OCI-M1 (cell line): ENCODE measurements around the gene CASP1.
"Not testable (repeated sequence)": the region's sequence is repeated elsewhere in the genome, so short reads cannot be mapped to it uniquely, and the experiment has no call there.

ENCODE experiments used
- DNase-seq: peaks from one replicate; lab custom pipeline; 2025; lab: John Stamatoyannopoulos, UW

Gene CASP1

GRCh38 chr11:105034813-105035620 is at the start of gene CASP1:
Gene CASP1 (minus strand): TSS chr11:105035144. CDS start chr11:105035113, 31 bp downstream.
- peak; percentile 48 for DNase-seq

- DNase-seq, result no peak
Measured at GRCh38 chr11:105081412-105082150, 46.6 kb upstream of the CASP1 start.

DNA sequence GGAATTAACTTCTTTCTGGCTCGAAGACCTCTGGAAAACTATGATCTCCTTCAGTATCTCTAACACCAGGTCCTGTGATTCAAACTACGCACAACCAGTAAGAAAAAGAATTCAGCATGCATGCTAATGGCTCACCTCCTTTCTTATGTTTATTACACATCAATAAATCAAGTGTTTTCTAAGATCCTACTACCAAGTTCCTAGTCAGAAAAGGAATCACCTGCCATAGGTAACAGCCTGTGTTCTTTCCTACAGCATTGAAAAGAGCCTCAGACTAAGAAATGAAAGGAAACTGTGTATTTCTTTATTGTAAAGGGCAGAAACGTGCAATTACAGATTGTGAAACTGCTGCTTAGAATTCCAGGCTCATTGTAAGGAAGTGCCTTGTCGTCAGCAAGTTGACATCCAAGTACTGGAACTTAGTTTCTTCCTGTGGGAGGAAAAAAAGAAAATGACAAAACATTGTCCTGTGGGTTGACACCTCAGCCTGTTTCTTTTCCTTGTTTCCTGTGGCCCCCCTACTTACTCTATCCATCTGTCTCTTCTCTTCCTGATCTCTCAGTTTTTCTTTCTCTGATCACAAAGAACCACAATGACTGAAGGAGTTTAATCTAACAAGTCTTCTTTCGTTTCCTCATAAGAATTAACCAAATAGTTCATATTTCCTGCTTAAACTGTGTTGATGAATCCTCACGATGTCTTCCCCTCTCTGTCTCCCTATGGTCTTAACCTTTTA is 45.4 kb upstream of the CASP1 start:
- DNase-seq, result not testable (repeated sequence)

DNA sequence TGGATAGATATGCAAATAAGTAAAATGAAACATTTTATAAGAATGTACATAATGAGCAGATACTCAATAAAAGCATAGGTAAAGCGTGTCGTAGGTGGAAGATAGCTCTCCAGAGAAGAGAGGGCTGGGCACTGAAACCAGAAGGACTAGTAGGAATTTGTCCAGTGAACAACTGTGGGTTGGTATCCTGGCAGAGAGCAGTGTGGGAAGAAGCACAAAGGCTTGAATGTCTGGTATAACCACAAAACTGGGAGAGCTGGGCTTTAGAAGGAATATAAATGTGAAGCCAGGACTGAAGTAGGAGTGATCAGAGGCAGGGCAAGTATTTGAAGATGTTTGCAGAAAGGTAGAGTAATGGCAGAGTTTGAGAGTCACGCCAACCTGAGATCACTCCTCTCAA is 43.3 kb upstream of the CASP1 start:
- no peak for DNase-seq

- not testable (repeated sequence) for DNase-seq
Measured at GRCh38 chr11:105077141-105077790, 42.3 kb upstream of the CASP1 start.

DNA sequence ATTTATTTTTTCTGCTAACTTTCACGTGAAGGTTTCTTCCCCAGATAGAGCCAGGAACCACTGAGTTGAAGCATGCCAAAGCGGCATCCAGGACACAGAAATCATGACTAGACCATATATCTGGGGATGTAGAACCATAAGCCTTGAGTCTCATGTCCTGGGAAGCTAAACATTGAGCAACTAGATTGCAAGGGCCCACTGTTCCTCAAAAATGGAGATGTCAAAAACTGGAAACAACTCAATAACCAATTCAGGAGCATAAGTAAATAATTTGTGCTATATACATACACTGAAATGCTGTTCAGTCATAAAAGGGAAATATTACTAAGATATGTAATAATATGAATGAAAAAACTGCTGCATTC is 39.2 kb upstream of the CASP1 start:
- DNase-seq, result no peak

- DNase-seq, result no peak
Measured at GRCh38 chr11:105073456-105074165, 38.7 kb upstream of the CASP1 start.

GRCh38 chr11:105072080-105072479 is 37.1 kb upstream of the CASP1 start:
- not testable (repeated sequence) for DNase-seq

DNA sequence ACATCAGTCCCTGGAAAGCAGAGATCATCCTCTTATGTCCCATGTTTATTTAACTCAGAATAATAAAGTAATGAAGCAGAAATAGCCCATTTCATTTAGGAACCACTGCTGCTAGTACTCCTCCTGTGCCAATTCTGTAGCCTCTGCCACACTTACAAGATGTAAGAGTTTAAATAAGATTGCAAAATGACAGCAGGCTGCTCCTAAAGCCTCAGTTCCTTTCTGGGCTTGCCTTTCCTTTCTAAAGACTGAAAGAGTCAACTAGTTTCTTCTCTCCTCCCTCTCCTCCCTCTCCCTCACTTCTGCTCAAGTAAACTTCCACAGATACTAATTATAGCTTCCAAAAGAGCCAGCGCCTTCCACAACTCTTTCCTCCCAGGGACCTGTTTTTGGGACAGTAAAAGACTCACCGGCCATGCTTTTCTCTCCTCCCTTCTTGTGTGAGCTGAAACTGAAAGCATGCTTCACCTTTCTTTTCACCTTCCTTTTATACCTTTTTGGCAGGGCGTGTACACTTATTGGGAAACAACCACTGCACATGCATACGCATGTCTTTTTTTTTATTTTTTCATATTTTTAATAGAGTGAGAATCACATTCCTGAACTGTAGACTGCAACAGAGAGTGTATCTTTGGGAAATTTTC is 36.3 kb upstream of the CASP1 start:
- no peak for DNase-seq

GRCh38 chr11:105070306-105070705 is 35.4 kb upstream of the CASP1 start:
- DNase-seq, result no peak

DNA sequence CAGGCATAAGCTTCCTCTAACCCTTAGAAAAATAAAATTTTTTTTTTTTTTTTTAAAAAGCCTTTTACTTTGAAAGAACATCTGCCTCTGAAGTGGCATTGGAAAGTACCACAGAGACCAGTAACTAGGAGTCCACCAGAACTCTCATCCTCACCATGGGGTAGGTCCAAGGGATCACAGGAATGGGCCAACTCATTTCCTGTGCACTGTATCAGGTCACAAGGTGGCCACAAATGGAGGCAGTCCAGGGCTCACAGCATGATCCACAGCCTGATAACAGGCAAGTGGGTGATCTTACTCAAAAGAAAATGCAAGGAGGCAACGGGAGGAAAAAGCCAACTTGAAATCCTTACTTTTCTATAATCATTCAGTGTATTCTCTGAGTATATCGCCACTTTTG is 34.8 kb upstream of the CASP1 start:
- not testable (repeated sequence) for DNase-seq

- DNase-seq, result not testable (repeated sequence)
Measured at GRCh38 chr11:105063245-105063941, 28.4 kb upstream of the CASP1 start.

DNA sequence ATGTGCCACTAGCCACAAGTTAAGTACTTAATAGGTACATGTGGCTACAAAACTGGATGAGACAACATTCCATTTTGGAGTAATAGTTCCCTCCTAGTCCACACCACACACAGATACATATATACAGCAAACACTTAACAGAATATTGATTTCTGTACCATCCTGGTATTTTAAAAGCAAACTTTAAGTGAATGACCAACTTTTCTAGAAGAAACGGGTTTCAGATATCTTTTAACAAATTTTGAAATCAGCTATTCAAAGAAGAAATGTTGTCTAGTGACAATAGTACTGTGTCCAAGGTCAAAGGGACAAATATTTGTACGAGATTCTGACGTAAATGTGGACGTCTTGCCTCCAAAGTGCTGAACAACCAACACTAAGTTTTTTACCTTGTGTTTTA is 22.5 kb upstream of the CASP1 start:
- DNase-seq, result no peak

- no peak for DNase-seq
Measured at GRCh38 chr11:105056446-105056845, 21.5 kb upstream of the CASP1 start.

- DNase-seq, result peak; percentile 0
Measured at GRCh38 chr11:105054723-105055493, 20.0 kb upstream of the CASP1 start.

DNA sequence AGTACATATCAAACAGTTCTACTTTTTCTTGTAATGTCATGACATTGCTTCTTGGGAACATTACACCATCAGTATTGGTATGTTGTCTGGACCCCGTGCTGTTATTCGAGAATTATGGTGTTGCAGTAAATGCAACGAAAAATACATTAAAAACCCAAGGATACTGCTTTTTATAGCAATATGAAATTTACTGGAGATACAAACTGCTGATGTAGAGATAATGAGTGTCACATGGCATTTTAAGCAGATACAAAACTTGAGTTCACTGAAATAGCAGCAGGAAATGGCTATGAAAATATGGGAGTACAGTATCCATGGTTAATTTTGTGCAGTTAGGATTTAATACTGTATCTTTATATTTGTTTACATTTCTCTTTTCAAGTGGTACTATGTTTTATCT is 17.5 kb upstream of the CASP1 start:
- no peak for DNase-seq

GRCh38 chr11:105051559-105051958 is 16.6 kb upstream of the CASP1 start:
- DNase-seq, result no peak

DNA sequence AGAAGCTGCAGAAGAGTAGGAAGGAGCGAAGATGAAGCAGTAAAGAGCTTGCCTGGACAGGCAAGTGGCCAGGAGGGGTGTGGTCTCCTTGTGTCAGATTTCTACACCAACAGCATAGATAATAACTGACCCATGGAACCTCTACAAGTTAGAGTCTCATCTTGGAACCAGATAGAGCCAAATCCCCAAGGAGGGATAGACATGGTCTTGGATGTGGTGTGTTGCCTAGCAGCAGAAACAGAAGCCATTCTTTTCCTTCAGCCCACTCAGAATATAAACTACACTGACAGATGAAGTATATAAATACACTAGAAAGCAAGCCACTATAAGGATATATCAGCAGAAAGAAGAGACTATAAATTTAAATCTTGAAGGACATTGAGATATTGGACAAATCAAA is 14.5 kb upstream of the CASP1 start:
- DNase-seq, result no peak

DNA sequence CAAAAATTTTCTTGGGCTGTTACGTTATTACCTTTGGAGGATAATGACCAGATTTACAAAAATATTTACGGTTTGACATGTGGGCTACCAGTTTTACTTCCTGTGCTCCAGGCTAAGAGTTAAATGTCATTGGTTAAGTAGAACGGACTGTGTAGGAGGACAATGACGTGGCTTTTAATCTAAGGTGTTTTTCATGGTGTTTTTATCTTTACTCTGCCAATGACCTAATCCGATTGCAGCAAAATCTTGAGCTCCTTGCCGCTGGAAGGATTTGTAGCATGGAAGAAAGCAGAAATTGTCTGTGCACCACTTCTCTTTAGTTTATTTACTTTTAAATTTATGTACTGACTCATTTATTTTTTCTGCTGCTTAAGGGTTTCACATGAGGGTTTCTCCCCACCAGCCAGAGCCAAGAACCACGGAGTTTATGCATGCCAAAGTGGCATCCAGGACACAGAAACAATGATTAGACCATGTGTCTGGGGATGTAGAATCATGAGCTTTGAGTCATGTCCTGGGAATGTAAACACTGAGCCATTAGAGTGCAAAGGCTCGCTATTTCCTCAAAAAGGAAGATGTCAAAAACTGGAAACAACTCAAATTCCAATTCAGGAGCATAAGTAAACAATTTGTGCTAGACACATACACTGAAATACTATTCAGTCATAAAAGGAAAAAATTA is 12.1 kb upstream of the CASP1 start:
- no peak for DNase-seq
